KMS-11 (cell line): ENCODE measurements around the gene KCNH6.

Experiments used
- H2AFZ ChIP-seq: fragments of 200-600 bp; sonication (generic); 2 replicates; pipeline ENCODE4 v1.6.1; 2016; ENCODE audit warnings: antibody characterized with exemption, mixed run types, low read depth
- H3K27ac ChIP-seq: fragments of 200-600 bp; sonication (generic); 2 replicates; pipeline ENCODE4 v1.6.1; 2016; ENCODE audit warnings: mild to moderate bottlenecking, mixed run types
- H3K27me3 ChIP-seq: fragments of 200-600 bp; sonication (generic); 2 replicates; pipeline ENCODE4 v1.6.1; 2017; ENCODE audit warnings: mild to moderate bottlenecking, low read depth, mixed run types, moderate library complexity; ENCODE audit not compliant: insufficient read depth
- H3K36me3 ChIP-seq: fragments of 200-600 bp; sonication (generic); 2 replicates; pipeline ENCODE4 v1.6.1; 2017; ENCODE audit warnings: mild to moderate bottlenecking, mixed run types; ENCODE audit not compliant: insufficient read depth
- H3K4me1 ChIP-seq: fragments of 200-600 bp; sonication (generic); 2 replicates; pipeline ENCODE4 v1.6.1; 2016; ENCODE audit warnings: mild to moderate bottlenecking, low read depth, mixed run types; ENCODE audit not compliant: poor library complexity, severe bottlenecking
- H3K4me2 ChIP-seq: fragments of 200-600 bp; sonication (generic); 2 replicates; pipeline ENCODE4 v1.7.0; 2016; ENCODE audit warnings: mild to moderate bottlenecking, mixed run types
- H3K4me3 ChIP-seq: fragments of 200-600 bp; sonication (generic); IDR thresholded peaks from 2 replicates; pipeline ENCODE4 v1.6.1; 2017; ENCODE audit warnings: low read depth, low read length, mixed read lengths; ENCODE audit not compliant: insufficient read depth
- H3K79me2 ChIP-seq: fragments of 200-600 bp; sonication (generic); 2 replicates; pipeline ENCODE4 v1.6.1; 2016; ENCODE audit warnings: low read depth, mixed run types; ENCODE audit not compliant: insufficient read depth
- H3K9ac ChIP-seq: fragments of 200-600 bp; sonication (generic); 2 replicates; pipeline ENCODE4 v1.6.1; 2016; ENCODE audit warnings: mild to moderate bottlenecking, mixed run types
- H4K20me1 ChIP-seq: fragments of 200-600 bp; sonication (generic); 2 replicates; pipeline ENCODE4 v1.6.1; 2016; ENCODE audit warnings: mild to moderate bottlenecking, mixed run types; ENCODE audit not compliant: insufficient read depth
- TF ChIP-seq, protein P1 (sequence below): fragments of 200-600 bp; sonication (generic); conservative IDR thresholded peaks from 2 replicates; pipeline ENCODE4 v1.6.1; 2017; ENCODE audit warnings: low read depth, mild to moderate bottlenecking, antibody characterized with exemption, low read length, moderate library complexity, mixed read lengths

Gene KCNH6

DNA sequence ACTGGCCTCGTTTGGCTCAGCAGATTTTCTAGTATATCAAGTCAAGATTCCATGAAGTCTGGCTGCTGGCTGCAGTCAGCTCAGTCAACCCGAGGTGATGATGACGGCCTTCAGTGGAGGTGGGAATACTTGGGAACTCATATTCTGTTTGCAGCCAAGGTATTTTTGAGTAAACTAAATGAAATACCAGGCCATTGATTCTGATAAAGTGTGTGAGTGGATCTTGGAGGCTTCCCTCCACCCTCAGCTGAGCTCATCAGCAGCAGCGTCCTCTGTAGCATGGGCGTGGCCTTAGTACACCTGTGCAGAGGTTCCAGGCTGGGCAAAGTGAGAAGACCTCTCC is 55.6 kb downstream of the KCNH6 start:
- Histone ChIP-seq H3K4me2 (no peak overlapping the region), H4K20me1 (no peaks in the 10 kb centered on the region), H3K9ac (no peak overlapping the region), H2AFZ (no peak overlapping the region), H3K27ac (no peak overlapping the region), H3K27me3 (no peaks in the 10 kb centered on the region), H3K4me3 (no peak overlapping the region), H3K79me2 (no peaks in the 10 kb centered on the region), H3K4me1 (no peaks in the 10 kb centered on the region), H3K36me3 (no peaks in the 10 kb centered on the region)
- TF ChIP-seq, protein P1, sequence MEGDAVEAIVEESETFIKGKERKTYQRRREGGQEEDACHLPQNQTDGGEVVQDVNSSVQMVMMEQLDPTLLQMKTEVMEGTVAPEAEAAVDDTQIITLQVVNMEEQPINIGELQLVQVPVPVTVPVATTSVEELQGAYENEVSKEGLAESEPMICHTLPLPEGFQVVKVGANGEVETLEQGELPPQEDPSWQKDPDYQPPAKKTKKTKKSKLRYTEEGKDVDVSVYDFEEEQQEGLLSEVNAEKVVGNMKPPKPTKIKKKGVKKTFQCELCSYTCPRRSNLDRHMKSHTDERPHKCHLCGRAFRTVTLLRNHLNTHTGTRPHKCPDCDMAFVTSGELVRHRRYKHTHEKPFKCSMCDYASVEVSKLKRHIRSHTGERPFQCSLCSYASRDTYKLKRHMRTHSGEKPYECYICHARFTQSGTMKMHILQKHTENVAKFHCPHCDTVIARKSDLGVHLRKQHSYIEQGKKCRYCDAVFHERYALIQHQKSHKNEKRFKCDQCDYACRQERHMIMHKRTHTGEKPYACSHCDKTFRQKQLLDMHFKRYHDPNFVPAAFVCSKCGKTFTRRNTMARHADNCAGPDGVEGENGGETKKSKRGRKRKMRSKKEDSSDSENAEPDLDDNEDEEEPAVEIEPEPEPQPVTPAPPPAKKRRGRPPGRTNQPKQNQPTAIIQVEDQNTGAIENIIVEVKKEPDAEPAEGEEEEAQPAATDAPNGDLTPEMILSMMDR = no peak

DNA sequence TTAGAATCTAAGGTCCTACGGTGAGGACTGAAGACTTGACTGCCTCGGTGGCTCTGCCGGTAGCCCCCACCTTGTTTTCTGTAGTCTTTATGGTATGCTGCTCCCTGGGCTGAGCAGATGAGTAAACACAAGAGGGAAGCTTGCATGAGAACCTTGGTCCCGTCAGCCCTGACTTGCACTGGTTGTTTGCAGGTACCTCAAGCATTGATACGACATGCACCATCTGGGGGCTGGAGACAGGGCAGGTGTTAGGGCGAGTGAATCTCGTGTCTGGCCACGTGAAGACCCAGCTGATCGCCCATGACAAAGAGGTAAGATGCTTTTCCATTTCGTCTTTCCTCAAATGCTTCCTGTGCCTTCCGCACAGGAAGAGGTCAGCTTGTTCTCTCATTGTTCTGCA is 56.5 kb downstream of the KCNH6 start:
- Histone ChIP-seq H3K9ac (no peak overlapping the region), H3K4me1 (peaks cover 4% of the 10 kb centered on the region), H3K27me3 (no peaks in the 10 kb centered on the region), H4K20me1 (no peaks in the 10 kb centered on the region), H3K27ac (no peak overlapping the region), H2AFZ (no peak overlapping the region), H3K4me3 (no peak overlapping the region), H3K79me2 (no peaks in the 10 kb centered on the region), H3K36me3 (no peaks in the 10 kb centered on the region), H3K4me2 (no peak overlapping the region)
- TF ChIP-seq, protein P1 = no peak

- Histone ChIP-seq H3K27ac (no peak overlapping the region), H3K4me2 (no peak overlapping the region), H3K79me2 (no peaks in the 10 kb centered on the region), H3K4me3 (no peak overlapping the region), H3K36me3 (no peaks in the 10 kb centered on the region), H4K20me1 (0 out of 2 replicates have a peak, but pooled peaks cover 7% of the 10 kb centered on the region), H2AFZ (no peak overlapping the region), H3K27me3 (no peaks in the 10 kb centered on the region), H3K9ac (no peak overlapping the region), H3K4me1 (peaks cover 21% of the 10 kb centered on the region)
- TF ChIP-seq, protein P1 = no peak
Measured at GRCh38 chr17:63587770-63588169, 64.6 kb downstream of the KCNH6 start.

GRCh38 chr17:63588797-63589196 is 65.6 kb downstream of the KCNH6 start:
- H3K27ac ChIP-seq = no peak overlapping the region
- no peaks in the 10 kb centered on the region for H3K36me3 ChIP-seq

More at GRCh38 chr17:63588797-63589196, 65.6 kb downstream of the KCNH6 start:
- Histone ChIP-seq H3K4me2 (no peak overlapping the region), H3K4me1 (peaks cover 21% of the 10 kb centered on the region), H3K9ac (no peak overlapping the region), H2AFZ (no peak overlapping the region), H3K4me3 (no peak overlapping the region), H3K79me2 (no peaks in the 10 kb centered on the region), H3K27me3 (no peaks in the 10 kb centered on the region), H4K20me1 (0 out of 2 replicates have a peak, but pooled peaks cover 7% of the 10 kb centered on the region)
- TF ChIP-seq, protein P1 = no peak
